NB4 (cell line): ENCODE measurements around the gene CFAP92.

Experiments used
- DNase-seq: peaks from one replicate; pipeline ENCODE4 v3.0.0; 2010; ENCODE audit warnings: low read depth
- H3K4me3 ChIP-seq: one replicate; pipeline ENCODE4 v1.5.1; 2011; ENCODE audit warnings: mild to moderate bottlenecking, low read depth, low read length, moderate library complexity
- CTCF ChIP-seq: IDR thresholded peaks from one replicate; pipeline ENCODE4 v1.5.1; 2012; ENCODE audit warnings: low read depth, low read length
- MYC ChIP-seq: IDR thresholded peaks from 2 replicates; pipeline ENCODE4 v1.6.1; 2011; ENCODE audit warnings: low read depth, low read length
- POLR2A ChIP-seq: IDR thresholded peaks from 2 replicates; pipeline ENCODE4 v1.6.1; 2011; ENCODE audit warnings: mild to moderate bottlenecking; ENCODE audit not compliant: insufficient read length; ENCODE audit errors: extremely low read depth
- TF ChIP-seq, protein P1 (sequence below): IDR thresholded peaks from 2 replicates; pipeline ENCODE4 v1.6.1; 2011; ENCODE audit warnings: low read depth, low read length

CFAP92 gene

DNA sequence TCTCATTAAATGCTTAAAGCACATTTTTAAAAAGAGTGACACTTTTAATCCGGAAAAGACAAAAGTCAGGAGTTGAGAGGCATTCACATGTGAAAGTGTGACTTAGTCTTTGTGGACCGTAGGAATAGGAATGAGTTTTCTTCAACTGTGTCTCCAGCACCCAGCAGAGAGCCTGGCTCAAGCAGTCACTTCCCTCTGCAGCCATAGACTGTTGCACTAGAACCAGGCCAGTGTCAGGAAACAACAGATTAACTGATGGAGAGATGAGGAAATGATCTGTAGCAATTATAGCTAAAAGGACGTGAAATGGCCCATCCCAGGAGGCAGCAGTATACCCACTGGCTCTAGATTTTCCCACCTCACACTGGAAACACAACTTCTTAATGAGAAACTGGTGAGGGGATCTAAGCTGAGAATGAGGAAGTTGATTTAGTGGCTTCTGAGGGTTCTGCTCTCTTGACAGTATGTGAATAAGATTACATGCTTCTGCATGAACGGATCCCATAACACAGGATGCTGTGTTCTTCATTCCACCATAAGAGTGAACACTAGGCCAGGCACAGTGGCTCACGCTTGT lies 19.8 kb downstream of the CFAP92 start:
- H3K4me3 ChIP-seq: no peak overlapping the region
- peak; percentile 73 for DNase-seq
- TF ChIP-seq MYC: peak; percentile 38
- TF ChIP-seq, protein P1, sequence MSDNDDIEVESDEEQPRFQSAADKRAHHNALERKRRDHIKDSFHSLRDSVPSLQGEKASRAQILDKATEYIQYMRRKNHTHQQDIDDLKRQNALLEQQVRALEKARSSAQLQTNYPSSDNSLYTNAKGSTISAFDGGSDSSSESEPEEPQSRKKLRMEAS: 0 out of 2 replicates have a peak, but pooled peaks have one; percentile 31
- TF ChIP-seq CTCF: no peak

- TF ChIP-seq, protein P1: no peak
- DNase-seq: peak; percentile 38
Measured at GRCh38 chr3:128971421-128972100, 22.3 kb downstream of the CFAP92 start.

DNA sequence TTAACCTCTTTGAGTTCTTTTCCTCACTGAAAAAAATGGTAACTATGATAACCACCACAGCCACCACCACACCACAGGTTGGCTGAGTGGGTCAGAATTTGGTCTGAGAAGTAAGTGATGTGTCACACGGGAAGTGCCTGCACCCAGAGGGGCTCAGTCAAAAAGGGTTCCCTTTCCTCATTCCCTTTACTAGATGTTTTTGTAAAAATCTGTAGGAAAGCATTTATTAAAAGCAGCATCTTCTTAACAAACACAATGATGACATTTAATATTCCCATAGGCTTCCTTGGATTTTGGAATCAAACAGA lies 23.2 kb downstream of the CFAP92 start:
- peak; percentile 42 for DNase-seq
- no peak overlapping the region for H3K4me3 ChIP-seq
- no peak for TF ChIP-seq CTCF
- TF ChIP-seq, protein P1: no peak
- no peak for TF ChIP-seq MYC

More at GRCh38 chr3:128971421-128972100, 22.3 kb downstream of the CFAP92 start:
- H3K4me3 ChIP-seq: no peak overlapping the region

GRCh38 chr3:128969993-128970739 lies 23.7 kb downstream of the CFAP92 start:
- peak; percentile 59; the same call in 1 of the 2 replicates for TF ChIP-seq MYC
- TF ChIP-seq CTCF: peak; percentile 90
- TF ChIP-seq, protein P1: peak; percentile 93
- no peak for TF ChIP-seq POLR2A
- peak; percentile 69 for DNase-seq
- no peak overlapping the region for H3K4me3 ChIP-seq

DNA sequence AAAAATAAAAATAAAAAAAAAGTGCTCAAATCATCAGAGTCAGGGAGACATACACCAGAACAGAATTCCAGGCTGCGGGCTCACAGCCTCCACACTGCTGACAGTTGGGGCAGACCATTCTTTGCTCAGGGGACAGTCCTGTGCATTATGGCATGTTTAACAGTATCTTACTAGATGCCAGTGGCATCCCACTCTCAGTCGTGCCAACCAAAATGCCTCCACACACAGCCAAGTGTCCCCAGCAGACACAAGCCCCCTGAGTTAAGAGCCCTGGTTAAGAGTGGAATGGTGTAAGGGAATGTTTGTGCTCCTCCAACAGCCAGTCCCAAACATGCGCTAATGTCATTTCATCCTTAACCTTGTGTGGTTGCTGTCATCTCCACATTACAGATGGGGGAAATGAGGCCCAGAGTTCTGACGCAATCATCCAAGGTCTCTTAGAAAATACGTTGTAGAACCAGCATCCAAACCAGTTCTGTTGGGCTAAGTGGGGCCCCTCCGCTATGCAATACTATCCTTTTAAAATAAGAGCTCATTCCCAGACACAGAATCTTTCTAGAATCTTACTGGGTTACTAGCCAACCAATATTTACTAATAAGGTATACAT lies 26.0 kb downstream of the CFAP92 start:
- TF ChIP-seq MYC: no peak
- TF ChIP-seq, protein P1: no peak
- no peak for TF ChIP-seq POLR2A
- TF ChIP-seq CTCF: no peak
- no peak overlapping the region for H3K4me3 ChIP-seq
- DNase-seq: peak; percentile 28

- TF ChIP-seq CTCF (no peak), POLR2A (no peak), MYC (no peak)
- TF ChIP-seq, protein P1: no peak
- no peak for DNase-seq
Measured at GRCh38 chr3:128965818-128966217, 28.1 kb downstream of the CFAP92 start.

More at GRCh38 chr3:128965818-128966217, 28.1 kb downstream of the CFAP92 start:
- no peak overlapping the region for H3K4me3 ChIP-seq
